ENCODE results near the gene LMO1. TPM values are rescaled to one million over a fixed set of nuclear protein-coding genes. Genes with fewer than 3 reads are reported as not detected.

LMO1 gene
- total and polyA plus RNA-seq, 2 of the 8 experiments (the other 6 are each of a cell fraction or from before 2014, with no cell fraction given), result 0.17 TPM; not detected in 1

- no peak for TF ChIP-seq EZH2 (IDR thresholded peaks at IDR 0.05; ENCODE audit: low read depth, low read length, severe bottlenecking)
- no peak for TF ChIP-seq KDM5A (IDR thresholded peaks at IDR 0.05; ENCODE audit: low read length)
- TF ChIP-seq RNF2 (IDR thresholded peaks at IDR 0.05; ENCODE audit: borderline replicate concordance, low read depth, low read length, missing control alignments, poor library complexity, severe bottlenecking), result no peak
- TF ChIP-seq TEAD4 (IDR thresholded peaks at IDR 0.05; ENCODE audit: low read depth, low read length), result no peak
- TF ChIP-seq KDM1A (IDR thresholded peaks at IDR 0.05; ENCODE audit: borderline replicate concordance, low read length), result no peak
- TF ChIP-seq HDAC6 (IDR thresholded peaks at IDR 0.05; ENCODE audit: low read depth, low read length), result no peak
Measured at GRCh38 chr11:8201644-8202365, 61.9 kb downstream of the LMO1 start (continued).
